HepG2 (cell line): Measurements from ENCODE around the gene S100A13. TPM values are rescaled to one million over a fixed set of nuclear protein-coding genes. Genes with fewer than 3 reads are reported as not detected.

Experiments
- HDAC6 ChIP-seq: fragments of 200-600 bp; sonication (generic); IDR thresholded peaks from 2 replicates; pipeline ENCODE4 v1.7.0; 2017; ENCODE audit warnings: mild to moderate bottlenecking, antibody characterized with exemption, low read length, low read depth
- HNF1B ChIP-seq: sonication (generic); formaldehyde crosslinking; IDR thresholded peaks from 2 replicates; pipeline ENCODE4 v1.5.1; 2020; ENCODE audit warnings: mild to moderate bottlenecking, moderate library complexity, missing genetic modification reagents
- TAF15 ChIP-seq: fragments of 200-400 bp; formaldehyde crosslinking; IDR thresholded peaks from one replicate; pipeline ENCODE4 v1.6.1; 2018; ENCODE audit warnings: mild to moderate bottlenecking, low read depth, low read length; ENCODE audit not compliant: poor library complexity, severe bottlenecking
- TBX2 ChIP-seq: sonication (generic); formaldehyde crosslinking; IDR thresholded peaks from 2 replicates; pipeline ENCODE4 v1.5.0; 2020; ENCODE audit warnings: missing genetic modification reagents, mild to moderate bottlenecking, borderline replicate concordance
- WIZ ChIP-seq: sonication (generic); formaldehyde crosslinking; IDR thresholded peaks from 2 replicates; pipeline ENCODE4 v1.5.1; 2020; ENCODE audit warnings: mild to moderate bottlenecking, missing genetic modification reagents
- ZBTB39 ChIP-seq: sonication (generic); formaldehyde crosslinking; IDR thresholded peaks from 2 replicates; pipeline ENCODE4 v1.5.0; 2020; ENCODE audit warnings: missing genetic modification reagents
- ZBTB4 ChIP-seq: sonication (generic); formaldehyde crosslinking; IDR thresholded peaks from 2 replicates; pipeline ENCODE4 v1.4.0; 2020; ENCODE audit warnings: missing genetic modification reagents, mild to moderate bottlenecking, borderline replicate concordance
- ZNF138 ChIP-seq: sonication (generic); formaldehyde crosslinking; IDR thresholded peaks from 2 replicates; pipeline ENCODE4 v1.5.0; 2020; ENCODE audit warnings: mild to moderate bottlenecking, low read depth, missing genetic modification reagents
- ZNF644 ChIP-seq: IDR thresholded peaks from 2 replicates; pipeline ENCODE4 v1.6.1; 2016; ENCODE audit warnings: low read depth
- ZNF83 ChIP-seq: sonication (generic); formaldehyde crosslinking; IDR thresholded peaks from 2 replicates; pipeline ENCODE4 v1.4.0; 2020; ENCODE audit warnings: missing genetic modification reagents, mild to moderate bottlenecking, borderline replicate concordance
- polyA plus RNA-seq, 8 experiments: library from polyadenylated mRNA; depleted of rRNA in 3 of 8; stranded (reverse) in 7 of 8; unstranded in 1 of 8; fragments of >200 nt; fragmentation: Illumina TruSeq in 4 of 8; extraction: Trizol in 4 of 8; gene quantifications; 2 replicates each; pipeline versions ENCODE4 v1.2.1 to v1.2.3, GENCODE V29; 2011 to 2016; ENCODE audit warnings: low read depth in 4 of 8, missing spikeins in 1 of 8, mixed read lengths in 1 of 8; ENCODE audit not compliant: insufficient read depth in 1 of 8
- total RNA-seq, 5 experiments: library from RNA; depleted of rRNA; stranded (reverse); fragments of >200 nt; fragmentation: Illumina TruSeq; extraction: Trizol; gene quantifications; 2 replicates each; pipeline ENCODE4 v1.2.3, GENCODE V29; 2016; ENCODE audit warnings: low read depth in 1 of 5
- TF ChIP-seq, protein P1 (sequence below), 2 experiments: sonication (generic) in 1 of 2; formaldehyde crosslinking in 1 of 2; IDR thresholded peaks; 2 replicates each; pipeline versions ENCODE4 v1.4.0 to v1.6.1; 2016 to 2020; ENCODE audit warnings: borderline replicate concordance in 1 of 2, low read depth in 1 of 2, mild to moderate bottlenecking in 1 of 2, missing genetic modification reagents in 1 of 2
- TF ChIP-seq, protein P2 (sequence below): sonication (generic); formaldehyde crosslinking; IDR thresholded peaks from 2 replicates; pipeline ENCODE4 v1.4.0; 2020; ENCODE audit warnings: mild to moderate bottlenecking, low read depth, missing genetic modification reagents
- TF ChIP-seq, protein P3 (sequence below): sonication (generic); formaldehyde crosslinking; IDR thresholded peaks from 2 replicates; pipeline ENCODE4 v1.4.0; 2020; ENCODE audit warnings: missing genetic modification reagents

The S100A13 gene
- total and polyA plus RNA-seq, 2 of the 13 experiments (the other 11 are each of a cell fraction or from before 2014, with no cell fraction given) = 89.5 to 172 TPM

- TF ChIP-seq ZBTB39 (CRISPR knock-in tag) (peak; percentile 26; the same call in 1 of the 2 replicates), TAF15 (no peak), TBX2 (CRISPR knock-in tag) (peak; percentile 76; the same call in 1 of the 2 replicates), ZNF644 (0 out of 2 replicates have a peak, but pooled peaks have one; percentile 31), HNF1B (CRISPR knock-in tag) (peak; percentile 89), ZBTB4 (CRISPR knock-in tag) (no peak), WIZ (CRISPR knock-in tag) (no peak), ZNF138 (CRISPR knock-in tag) (no peak), ZNF83 (CRISPR knock-in tag) (no peak), HDAC6 (no peak)
- TF ChIP-seq, protein P1, sequence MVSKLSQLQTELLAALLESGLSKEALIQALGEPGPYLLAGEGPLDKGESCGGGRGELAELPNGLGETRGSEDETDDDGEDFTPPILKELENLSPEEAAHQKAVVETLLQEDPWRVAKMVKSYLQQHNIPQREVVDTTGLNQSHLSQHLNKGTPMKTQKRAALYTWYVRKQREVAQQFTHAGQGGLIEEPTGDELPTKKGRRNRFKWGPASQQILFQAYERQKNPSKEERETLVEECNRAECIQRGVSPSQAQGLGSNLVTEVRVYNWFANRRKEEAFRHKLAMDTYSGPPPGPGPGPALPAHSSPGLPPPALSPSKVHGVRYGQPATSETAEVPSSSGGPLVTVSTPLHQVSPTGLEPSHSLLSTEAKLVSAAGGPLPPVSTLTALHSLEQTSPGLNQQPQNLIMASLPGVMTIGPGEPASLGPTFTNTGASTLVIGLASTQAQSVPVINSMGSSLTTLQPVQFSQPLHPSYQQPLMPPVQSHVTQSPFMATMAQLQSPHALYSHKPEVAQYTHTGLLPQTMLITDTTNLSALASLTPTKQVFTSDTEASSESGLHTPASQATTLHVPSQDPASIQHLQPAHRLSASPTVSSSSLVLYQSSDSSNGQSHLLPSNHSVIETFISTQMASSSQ (IDR thresholded peaks at IDR 0.05; ENCODE audit: low read depth) = peak; percentile 40; the same call in 1 of the 2 replicates
- TF ChIP-seq, protein P1 (CRISPR knock-in tag; IDR thresholded peaks at IDR 0.05; ENCODE audit: borderline replicate concordance) = peak; percentile 67; the same call in 1 of the 2 replicates
- TF ChIP-seq, protein P2, sequence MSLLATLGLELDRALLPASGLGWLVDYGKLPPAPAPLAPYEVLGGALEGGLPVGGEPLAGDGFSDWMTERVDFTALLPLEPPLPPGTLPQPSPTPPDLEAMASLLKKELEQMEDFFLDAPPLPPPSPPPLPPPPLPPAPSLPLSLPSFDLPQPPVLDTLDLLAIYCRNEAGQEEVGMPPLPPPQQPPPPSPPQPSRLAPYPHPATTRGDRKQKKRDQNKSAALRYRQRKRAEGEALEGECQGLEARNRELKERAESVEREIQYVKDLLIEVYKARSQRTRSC = no peak
- TF ChIP-seq, protein P3, sequence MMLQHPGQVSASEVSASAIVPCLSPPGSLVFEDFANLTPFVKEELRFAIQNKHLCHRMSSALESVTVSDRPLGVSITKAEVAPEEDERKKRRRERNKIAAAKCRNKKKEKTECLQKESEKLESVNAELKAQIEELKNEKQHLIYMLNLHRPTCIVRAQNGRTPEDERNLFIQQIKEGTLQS (CRISPR knock-in tag) = no peak
Measured at GRCh38 chr1:153608742-153609584, 18.3 kb downstream of the S100A13 start (continued).
